GM10248 (cell line): ENCODE results near the gene WWC2.
"Not testable (repeated sequence)": the region's sequence is repeated elsewhere in the genome, so short reads cannot be mapped to it uniquely, and the experiment has no call there.

Experiments used
- CTCF ChIA-PET: fragments of 300-600 bp; sonication (Branson Sonifier 250); formaldehyde crosslinking; extraction: SDS; loops from one replicate; lab custom pipeline; 2021; ENCODE audit warnings: antibody characterized with exemption; lab: Yijun Ruan, JAX
- POLR2A ChIA-PET: fragments of 350-650 bp; sonication (Branson Sonifier 250); formaldehyde crosslinking; extraction: SDS; loops from one replicate; lab custom pipeline; 2020; ENCODE audit warnings: antibody characterized with exemption; lab: Yijun Ruan, JAX
- DNase-seq: peaks from one replicate; pipeline ENCODE4 v3.0.0; 2012; ENCODE audit errors: extremely low spot score
- TF ChIP-seq, protein P1 (sequence below): IDR thresholded peaks from 2 replicates; pipeline ENCODE4 v1.5.1; 2012; ENCODE audit warnings: mild to moderate bottlenecking, low read depth; ENCODE audit errors: extremely low read depth, missing control alignments, control extremely low read depth

WWC2 gene

DNA sequence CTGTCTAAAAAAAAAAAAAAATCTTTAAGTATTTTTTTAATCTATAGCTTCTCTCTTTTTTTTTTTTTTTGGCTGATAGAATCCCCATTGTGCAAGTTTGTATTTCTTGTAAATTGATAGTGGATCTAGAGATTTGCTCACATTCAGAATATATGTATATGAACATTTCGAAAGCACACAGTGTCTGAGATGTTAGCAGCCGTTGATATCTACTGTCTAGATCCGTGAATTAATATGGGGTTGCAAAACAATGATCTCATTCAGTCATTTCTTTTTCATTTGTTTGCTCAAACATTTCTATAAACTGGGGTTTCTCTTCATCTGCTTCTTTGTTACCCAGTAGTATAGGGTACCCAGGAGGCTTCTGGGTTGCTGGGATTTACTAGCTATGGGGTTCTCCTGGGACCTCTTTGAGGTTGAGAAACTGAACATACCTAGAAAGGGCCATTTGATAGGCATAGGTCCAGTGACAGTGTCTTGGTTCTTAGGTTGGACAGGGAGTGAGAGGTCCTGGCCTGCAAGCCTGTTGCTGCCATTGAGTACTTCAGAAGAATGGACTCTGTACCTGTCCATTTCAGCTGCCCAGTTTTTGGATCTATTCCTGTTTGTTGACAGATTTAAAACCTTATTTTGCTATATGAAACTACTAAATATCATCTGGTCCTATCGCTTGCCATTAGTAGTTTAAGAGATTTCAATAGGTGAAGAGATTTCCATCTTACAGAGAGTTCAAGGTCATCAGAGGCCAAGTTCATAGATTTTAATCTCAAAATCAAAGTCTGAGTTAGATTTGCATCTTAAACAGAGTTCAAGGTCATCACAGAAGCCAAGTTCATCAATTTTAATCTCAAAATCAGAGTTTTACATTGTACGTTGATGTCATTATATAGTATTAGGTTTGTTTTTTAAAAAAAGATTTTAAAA lies 50.8 kb downstream of the WWC2 start:
- ChIA-PET POLR2A (no interaction called here), CTCF (interaction anchor here (1.9 kb wide), 1 partner anchor 14 kb away, joined by 5 read pairs; no protein-coding TSS in a partner anchor)

DNA sequence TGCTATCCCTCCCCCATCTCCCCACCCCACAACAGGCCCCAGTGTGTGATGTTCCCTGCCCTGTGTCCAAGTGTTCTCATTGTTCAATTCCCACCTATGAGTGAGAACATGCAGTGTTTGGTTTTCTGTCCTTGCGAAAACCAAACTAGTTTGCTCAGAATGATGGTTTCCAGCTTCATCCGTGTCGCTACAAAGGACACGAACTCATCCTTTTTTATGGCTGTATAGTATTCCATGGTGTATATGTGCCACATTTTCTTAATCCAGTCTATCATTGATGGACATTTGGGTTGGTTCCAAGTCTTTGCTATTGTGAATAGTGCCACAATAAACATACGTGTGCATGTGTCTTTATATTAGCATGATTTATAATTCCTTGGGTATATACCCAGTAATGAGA lies 51.6 kb downstream of the WWC2 start:
- DNase-seq, POLR2A ChIA-PET, CTCF ChIA-PET: not testable (repeated sequence)

More for the DNA sequence above, 50.8 kb downstream of the WWC2 start:
- DNase-seq: no peak
- TF ChIP-seq, protein P1, sequence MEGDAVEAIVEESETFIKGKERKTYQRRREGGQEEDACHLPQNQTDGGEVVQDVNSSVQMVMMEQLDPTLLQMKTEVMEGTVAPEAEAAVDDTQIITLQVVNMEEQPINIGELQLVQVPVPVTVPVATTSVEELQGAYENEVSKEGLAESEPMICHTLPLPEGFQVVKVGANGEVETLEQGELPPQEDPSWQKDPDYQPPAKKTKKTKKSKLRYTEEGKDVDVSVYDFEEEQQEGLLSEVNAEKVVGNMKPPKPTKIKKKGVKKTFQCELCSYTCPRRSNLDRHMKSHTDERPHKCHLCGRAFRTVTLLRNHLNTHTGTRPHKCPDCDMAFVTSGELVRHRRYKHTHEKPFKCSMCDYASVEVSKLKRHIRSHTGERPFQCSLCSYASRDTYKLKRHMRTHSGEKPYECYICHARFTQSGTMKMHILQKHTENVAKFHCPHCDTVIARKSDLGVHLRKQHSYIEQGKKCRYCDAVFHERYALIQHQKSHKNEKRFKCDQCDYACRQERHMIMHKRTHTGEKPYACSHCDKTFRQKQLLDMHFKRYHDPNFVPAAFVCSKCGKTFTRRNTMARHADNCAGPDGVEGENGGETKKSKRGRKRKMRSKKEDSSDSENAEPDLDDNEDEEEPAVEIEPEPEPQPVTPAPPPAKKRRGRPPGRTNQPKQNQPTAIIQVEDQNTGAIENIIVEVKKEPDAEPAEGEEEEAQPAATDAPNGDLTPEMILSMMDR: no peak

DNA sequence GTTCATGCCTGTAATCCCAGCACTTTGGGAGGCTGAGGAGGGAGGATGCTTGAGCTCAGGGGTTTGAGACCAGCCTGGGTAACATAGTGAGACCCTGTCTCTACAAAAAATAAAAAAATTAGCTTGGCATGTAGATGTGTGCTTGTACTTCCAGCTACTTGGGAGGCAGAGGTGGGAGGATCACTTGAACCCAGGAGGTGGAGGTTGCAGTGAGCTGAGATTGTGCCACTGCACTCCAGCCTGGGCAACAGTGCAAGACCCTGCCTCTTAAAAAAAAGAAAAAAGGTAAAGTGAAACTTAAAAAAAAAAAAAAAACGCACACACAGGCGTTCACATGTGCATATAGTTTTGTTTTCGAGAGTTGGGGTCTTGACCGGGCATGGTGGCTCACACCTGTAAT lies 53.2 kb downstream of the WWC2 start:
- CTCF ChIA-PET, DNase-seq: not testable (repeated sequence)
- POLR2A ChIA-PET: interaction anchor here (0.7 kb wide), 1 partner anchor 23 kb away, joined by 3 read pairs; no protein-coding TSS in a partner anchor

DNA sequence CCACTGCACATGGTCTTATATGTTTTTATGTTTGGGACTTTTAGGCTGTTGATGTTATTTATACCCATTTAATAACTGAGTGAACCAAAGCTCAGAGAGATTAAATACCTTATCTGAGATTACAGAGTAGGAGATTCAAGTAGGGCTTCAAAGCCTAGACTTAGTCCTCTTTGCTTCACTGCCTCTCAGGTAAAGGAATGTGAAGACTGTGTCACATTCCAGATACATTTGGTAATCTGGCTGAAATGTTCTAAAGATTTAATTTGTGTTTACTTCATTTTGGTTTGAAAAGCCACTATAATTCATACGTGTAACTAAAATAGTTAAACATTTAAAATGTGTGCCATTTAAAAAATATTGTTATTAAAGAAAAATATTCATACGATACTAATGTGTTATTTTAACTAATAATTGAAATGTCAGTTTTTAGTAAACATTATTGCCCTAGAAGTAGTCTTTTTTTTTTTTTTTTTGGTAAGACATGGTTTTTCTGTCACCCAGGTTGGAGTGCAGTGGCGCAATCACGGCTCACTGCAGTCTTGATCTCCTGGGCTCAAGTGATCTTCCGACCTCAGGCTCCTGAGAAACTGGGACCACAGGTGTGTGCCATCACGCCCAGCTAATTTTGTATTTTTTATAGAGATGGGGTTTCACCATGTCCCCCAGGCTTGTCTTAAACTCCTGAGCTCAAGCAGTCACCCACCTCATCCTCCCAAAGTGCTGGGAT lies 54.3 kb downstream of the WWC2 start:
- TF ChIP-seq, protein P1: no peak
- CTCF ChIA-PET: interaction anchor here (1.3 kb wide), 1 partner anchor 31 kb away, joined by 3 read pairs; no protein-coding TSS in a partner anchor
- POLR2A ChIA-PET: interaction anchor here (0.7 kb wide), 1 partner anchor 25 kb away, joined by 3 read pairs; no protein-coding TSS in a partner anchor
- no peak for DNase-seq

DNA sequence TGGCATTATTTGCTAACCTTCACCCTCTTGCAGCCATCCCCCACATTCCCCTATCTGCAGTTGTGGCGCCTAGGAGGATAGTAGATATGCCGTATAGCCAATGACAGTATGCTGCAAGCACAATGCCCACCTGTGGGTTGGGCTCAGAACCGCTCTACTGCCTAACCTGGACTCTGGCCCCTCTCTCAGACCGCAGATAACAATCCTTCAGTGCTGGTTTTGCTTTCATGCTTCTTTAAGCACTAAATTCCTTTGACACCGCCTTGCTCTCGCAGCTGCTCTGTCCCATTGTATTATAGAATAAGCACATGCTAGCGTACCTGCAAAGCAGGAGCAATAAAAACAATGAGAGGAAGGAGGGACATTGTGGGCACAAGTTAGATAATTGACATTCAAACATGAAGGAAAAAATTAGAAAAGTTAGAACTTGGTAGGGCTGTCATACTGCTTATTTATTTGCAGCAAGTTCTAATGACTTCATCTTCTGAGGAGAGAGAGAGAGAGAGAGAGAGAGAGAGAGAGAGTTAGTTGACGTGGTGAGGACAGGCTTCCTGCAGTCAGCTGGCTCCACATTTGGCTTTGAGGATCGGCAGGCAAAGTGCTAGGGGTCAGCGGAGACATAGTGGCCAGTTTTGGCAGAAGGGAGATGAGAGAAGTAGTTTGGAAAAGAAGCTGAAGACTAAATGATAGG lies 55.8 kb downstream of the WWC2 start:
- no peak for DNase-seq
- POLR2A ChIA-PET: no interaction called here
- CTCF ChIA-PET: interaction anchor here (1.3 kb wide), 1 partner anchor 32 kb away, joined by 3 read pairs; no protein-coding TSS in a partner anchor
- TF ChIP-seq, protein P1: no peak

DNA sequence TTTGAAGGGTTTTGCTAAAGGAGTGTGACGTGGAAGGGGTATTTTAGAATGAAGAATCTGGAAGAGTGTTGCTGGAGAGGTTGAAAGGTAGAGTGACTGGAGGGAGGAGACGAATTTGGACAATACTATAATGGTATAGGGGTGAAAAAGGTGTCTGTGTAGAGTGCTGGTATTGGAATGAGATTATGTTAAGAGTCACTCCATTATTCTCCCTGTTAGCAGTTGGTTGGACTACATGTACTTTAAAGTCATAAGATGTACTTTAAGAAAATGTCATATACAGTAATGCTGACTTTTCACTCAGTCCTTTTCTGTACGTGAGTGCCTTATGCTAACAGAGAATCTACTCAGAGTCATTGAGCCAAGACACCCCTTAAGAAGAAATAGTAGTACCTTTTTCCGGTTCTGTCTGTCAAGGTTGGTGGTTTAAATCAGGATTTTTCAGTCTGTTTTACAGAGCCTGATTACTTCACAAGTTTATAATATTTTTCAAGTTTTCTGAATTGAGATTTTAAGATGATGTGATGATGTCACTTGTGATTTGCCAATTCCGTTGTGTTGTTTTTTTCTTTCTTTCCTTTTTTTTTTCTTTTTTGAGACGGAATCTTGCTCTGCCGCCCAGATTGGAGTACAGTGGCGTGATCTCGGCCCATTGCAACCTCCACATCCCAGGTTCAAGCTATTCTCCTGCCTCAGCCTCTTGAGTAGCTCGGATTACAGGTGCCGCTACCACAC lies 56.6 kb downstream of the WWC2 start:
- TF ChIP-seq, protein P1: no peak
- no peak for DNase-seq
- CTCF ChIA-PET: no interaction called here
- POLR2A ChIA-PET: no interaction called here
